Muscle of arm (tissue), 14 donors: Measurements from ENCODE around the gene NPHP3. TPM values are rescaled to one million over a fixed set of nuclear protein-coding genes. Genes with fewer than 3 reads are reported as not detected.
"Not testable (repeated sequence)": the region's sequence is repeated elsewhere in the genome, so short reads cannot be mapped to it uniquely, and the experiment has no call there.

Source experiments
- DNase-seq: peaks from one replicate; pipeline ENCODE4 v3.0.0-alpha.2; 2013
- long read RNA-seq, 11 donors: transcript quantifications; one replicate each; lab custom pipeline, GENCODE V29; 2026
- polyA plus RNA-seq, 12 donors: library from polyadenylated mRNA; unstranded; fragments of 120-200 nt; gene quantifications; one replicate each; pipeline ENCODE4 v1.2.1, GENCODE V29; 2013; ENCODE audit not compliant: insufficient read length in 12 of 12

Gene NPHP3
- polyA plus RNA-seq = 10 to 100 TPM in 11 of 12 donors, not detected in 1; 24.7 to 67.3 (median 37.7) TPM
- long read RNA-seq, donor 1 = 0 reads
- long read RNA-seq, donor 2, full-length matches to known transcripts = 2 of 2 reads
- long read RNA-seq, donor 2, partial matches to known transcripts = 0 of 2 reads
- long read RNA-seq, donor 2, other reads (novel, unspliced or antisense) = 0 of 2 reads
- long read RNA-seq, donor 3 = 0 reads
- long read RNA-seq, donor 4 = 0 reads
- long read RNA-seq, donor 5, partial matches to known transcripts = 11 of 11 reads
- long read RNA-seq, donor 5, other reads (novel, unspliced or antisense) = 0 of 11 reads
- long read RNA-seq, donor 6 = 0 reads
- long read RNA-seq, donor 7, full-length matches to known transcripts = 3 of 3 reads
- long read RNA-seq, donor 7, partial matches to known transcripts = 0 of 3 reads
- long read RNA-seq, donor 7, other reads (novel, unspliced or antisense) = 0 of 3 reads
- long read RNA-seq, donor 8, full-length matches to known transcripts = 2 of 7 reads
- long read RNA-seq, donor 8, partial matches to known transcripts = 5 of 7 reads
- long read RNA-seq, donor 8, other reads (novel, unspliced or antisense) = 0 of 7 reads
- long read RNA-seq, donor 9 = 0 reads
- long read RNA-seq, donor 10, partial matches to known transcripts = 6 of 6 reads
- long read RNA-seq, donor 10, other reads (novel, unspliced or antisense) = 0 of 6 reads
- long read RNA-seq, donor 11, full-length matches to known transcripts = 1 of 1 reads
- long read RNA-seq, donor 11, partial matches to known transcripts = 0 of 1 reads
- long read RNA-seq, donor 11, other reads (novel, unspliced or antisense) = 0 of 1 reads

GRCh38 chr3:132722165-132723023 is at the start of gene NPHP3:
Gene NPHP3, minus strand, starts transcription at chr3:132722409. Its CDS starts 54 bp downstream, at chr3:132722355.
- DNase-seq = peak; percentile 97

GRCh38 chr3:132758740-132759139 is 36.5 kb upstream of the NPHP3 start:
- no peak for DNase-seq

DNA sequence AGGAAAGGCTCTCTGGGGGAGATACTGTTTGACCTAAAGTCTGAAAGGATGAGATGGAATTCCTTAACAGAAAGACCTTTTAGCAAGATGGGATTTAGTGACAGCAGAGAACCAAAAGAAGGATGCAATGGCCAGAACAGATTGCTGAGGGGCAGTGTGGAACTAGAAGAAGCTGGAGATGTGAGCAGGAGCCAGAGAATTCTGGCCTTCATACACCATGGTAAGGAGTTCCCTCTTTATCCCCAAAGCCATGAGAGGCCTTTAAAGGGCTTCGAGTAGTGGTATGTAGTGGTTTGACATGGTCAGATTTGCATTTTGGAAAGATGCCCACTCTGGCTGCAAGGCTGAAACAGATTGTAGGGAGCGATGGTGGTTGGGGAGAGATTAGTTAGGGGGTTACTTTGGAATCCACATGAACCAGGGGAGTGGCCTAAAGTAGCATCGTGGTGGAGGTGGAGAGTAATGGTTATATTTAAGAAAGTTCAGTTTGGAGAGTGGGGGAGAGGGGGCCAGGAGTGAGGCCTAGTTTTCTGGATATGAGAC is 34.0 kb upstream of the NPHP3 start:
- DNase-seq = no peak

- DNase-seq = no peak
Observed at GRCh38 chr3:132753946-132754345, 31.7 kb upstream of the NPHP3 start.

GRCh38 chr3:132749786-132750185 is 27.6 kb upstream of the NPHP3 start:
- no peak for DNase-seq

GRCh38 chr3:132746720-132747119 is 24.5 kb upstream of the NPHP3 start:
- DNase-seq = not testable (repeated sequence)

DNA sequence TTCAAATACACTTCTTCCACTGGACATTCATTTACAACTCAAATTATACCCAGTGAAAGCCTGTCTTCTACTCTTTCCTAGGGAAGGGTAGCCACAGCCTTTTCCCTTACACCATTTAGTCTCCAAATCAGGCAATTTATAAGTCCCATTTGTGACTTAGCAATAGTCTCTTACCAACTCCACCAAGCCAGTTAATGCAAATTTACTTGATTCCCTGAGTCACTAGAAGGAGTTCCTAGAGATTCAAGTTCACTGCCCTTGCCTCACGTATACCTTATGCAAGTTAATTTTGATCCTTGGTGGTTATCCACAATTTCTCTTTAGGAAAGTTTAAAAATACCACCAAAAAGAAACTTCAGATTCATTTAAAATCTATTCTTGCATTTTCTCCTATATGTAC is 16.1 kb upstream of the NPHP3 start:
- DNase-seq = no peak

DNA sequence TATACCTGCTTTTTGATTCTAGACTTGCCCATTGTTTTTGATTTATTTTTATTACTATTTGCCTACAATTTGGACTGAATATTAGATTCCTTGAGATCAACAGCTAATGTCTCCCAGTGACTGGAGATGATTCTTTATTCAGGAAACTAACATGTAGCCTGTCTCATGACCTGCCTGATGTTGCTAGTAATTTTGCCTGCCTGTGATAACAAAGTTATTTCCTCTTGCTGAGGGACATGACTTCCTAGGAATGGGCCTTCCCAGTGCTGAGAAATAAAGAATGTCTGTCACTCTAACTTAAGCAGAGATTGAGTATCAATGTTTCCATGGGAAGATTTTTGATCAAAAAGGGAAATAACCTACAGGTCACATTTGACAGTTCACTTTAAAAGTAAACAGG is 13.4 kb upstream of the NPHP3 start:
- DNase-seq = no peak

DNA sequence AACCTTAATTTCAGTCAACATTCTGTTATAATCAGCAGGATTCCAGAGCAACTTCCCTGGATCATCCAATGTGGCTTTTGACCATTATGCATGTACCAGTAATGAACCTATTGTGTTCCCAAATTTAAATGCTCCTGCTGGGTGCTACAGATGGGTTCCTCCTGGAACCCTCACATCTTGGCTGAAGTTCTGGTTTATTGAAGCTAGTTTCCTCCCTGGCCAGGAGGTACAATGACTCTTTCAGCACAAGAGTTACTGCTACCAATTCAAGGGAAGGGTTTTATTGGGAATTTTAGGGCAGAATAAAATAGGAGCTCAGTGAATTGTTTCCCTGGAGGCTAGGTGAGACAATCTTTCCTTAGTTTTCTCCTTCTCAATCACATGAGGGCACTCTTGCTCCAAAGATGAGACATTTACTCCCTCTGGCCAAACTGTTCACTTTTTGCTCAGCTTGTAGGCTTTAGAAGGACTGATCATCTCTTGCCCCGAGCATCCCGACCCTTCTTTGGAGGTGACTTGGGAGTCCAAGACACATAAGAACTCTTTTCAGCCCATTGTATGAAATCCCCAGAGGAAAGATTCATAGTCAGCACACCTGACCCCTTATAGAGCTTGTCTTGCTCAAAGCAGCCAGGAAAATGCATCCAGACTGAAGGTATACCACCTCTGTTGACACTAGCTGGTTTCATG is 8.8 kb upstream of the NPHP3 start:
- peak; percentile 61 for DNase-seq

- DNase-seq = peak; percentile 41
Observed at GRCh38 chr3:132726341-132726823, 4.2 kb upstream of the NPHP3 start.

DNA sequence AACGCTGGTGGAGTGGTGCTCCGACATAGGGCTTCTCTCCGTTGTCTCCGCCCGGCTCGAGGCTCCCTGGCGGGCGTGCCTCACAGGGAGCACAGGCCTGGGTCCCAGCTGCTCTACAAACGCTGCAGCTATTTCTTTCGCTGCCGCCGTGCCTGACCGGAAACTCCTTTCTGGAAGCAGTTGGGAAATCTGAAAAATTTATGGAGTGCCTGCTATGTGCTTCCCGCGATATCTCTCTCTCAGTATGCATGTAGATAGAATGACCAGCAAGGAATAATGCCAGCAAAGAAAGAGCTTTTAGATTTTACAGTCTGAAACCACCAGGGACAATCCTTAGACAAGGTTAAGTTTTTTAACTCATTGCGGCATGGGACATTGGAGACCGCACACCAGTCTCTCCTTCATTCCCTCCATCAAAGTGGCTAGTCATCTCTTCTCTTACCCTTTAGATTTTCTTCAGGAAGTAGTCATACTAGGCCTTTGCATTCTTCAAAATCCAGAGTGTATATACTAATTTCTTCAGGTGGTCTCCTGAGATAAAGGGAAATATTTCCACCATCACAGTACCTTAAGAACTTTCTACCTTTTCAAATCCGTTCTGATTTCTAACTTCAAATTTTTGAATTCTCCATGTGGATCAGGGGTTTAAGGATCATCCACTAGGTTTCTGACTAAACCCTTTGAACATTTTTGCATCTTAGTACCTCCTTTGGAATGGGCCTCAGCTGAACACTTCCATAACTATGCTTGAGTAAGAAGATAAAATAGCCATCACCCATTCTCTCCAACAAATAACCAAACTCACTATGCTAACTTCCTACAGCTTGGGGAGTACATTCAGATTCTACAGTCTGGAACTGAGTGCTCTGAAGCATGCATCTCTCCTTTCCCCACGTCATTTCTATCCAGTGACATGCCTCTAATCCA is 1.1 kb upstream of the NPHP3 start:
- no peak for DNase-seq

DNA sequence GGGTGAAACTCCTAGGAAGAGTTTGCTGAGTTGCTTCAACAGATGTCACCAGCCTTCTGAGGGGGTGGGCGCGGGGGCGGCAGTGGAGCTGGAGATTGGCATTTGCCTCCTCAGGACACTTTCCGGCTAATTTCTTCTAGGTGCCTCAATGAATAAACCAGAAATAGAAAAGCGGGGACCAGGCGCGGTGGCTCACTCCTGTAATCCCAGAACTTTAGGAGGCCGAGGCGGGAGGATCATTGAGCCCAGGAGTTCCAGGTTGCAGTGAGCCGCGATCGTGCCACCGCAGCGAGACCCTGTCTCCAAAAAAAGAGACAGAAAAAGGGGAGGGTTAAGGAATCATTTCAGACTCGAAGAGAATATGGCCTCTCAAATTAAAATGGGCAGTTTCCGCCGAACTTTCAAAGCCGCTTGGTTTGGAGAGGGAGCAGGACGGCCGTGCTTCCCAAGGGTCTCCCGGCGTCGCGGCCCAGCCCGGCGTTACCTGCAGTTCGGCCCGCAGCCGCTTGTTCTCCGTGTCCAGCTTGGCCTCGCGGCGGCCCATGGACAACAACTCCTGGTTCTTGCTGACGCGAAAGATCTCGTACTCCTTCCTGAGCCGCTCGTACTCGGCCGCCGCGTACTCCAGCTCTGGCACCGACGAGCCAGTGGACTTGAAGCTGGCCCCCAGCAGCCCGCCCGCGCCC is 587 bp downstream of the NPHP3 start:
- DNase-seq = peak; percentile 69

GRCh38 chr3:132720228-132720627 is 2.0 kb downstream of the NPHP3 start:
- no peak for DNase-seq

- DNase-seq = no peak
Observed at GRCh38 chr3:132716372-132716771, 5.8 kb downstream of the NPHP3 start.

DNA sequence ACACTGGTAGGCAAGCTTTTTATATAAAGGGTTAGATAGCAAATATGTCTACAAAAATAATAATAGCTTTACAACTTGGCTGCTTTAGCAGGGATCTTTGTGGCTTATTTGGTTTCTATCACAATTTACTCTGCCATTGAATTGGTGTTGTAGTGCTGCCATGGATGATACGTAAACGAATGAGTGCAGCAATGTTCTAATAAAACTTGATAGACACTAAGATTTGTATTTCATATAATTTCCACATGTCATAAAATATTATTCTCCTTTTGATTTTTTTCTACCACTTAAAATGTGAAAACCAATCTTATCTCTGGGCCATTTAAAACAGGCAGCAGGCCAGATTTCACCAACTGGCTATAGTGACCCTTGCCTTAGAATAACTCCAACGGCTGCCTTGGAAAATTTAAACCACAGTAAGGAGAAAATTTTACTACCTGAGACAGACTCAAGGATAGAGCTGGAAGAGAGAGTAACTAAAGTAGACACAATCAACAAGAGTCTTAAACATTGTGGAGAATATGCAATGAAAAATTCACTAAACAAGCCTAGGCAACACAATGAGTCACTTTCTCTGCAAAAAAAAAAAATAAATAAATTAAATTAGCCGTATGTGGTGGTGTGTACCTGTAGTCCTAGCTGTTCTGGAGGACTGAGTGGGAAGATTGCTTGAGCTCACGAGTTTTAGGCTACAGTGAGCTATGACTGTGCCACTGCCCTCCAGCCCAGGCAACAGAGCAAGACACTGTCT is 8.1 kb downstream of the NPHP3 start:
- DNase-seq = no peak

DNA sequence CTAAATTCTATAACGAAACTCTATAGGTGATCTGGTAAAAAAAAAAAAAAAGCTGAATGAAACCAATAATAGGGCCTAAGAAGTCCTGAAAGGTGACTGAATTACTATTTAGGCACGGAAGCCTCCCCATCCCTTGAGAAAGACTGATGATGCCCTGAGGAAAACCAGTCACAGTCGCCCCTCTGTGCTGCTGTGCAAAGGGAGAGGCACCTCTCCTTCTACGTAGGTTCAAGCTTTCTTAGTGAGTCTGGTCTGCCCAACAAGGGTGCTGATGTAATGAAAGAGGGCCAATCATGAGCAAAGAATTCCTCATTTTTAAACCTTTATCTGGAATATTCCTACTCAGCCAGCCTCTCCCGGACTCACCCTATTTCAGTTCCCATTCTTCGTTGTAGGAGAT is 11.9 kb downstream of the NPHP3 start:
- no peak for DNase-seq

- DNase-seq = no peak
Observed at GRCh38 chr3:132709761-132710160, 12.4 kb downstream of the NPHP3 start.

- no peak for DNase-seq
Observed at GRCh38 chr3:132703733-132704132, 18.5 kb downstream of the NPHP3 start.
